SK-N-SH treated with all-trans-retinoic acid at 6 μM for 48 hours (cell line): ENCODE results near the gene DLG1.

Experiments used
- PATZ1 ChIP-seq: fragments of 250-450 bp; sonication (Bioruptor Pico); IDR thresholded peaks from 2 replicates; pipeline ENCODE4 v1.8.0; 2020; ENCODE audit warnings: mild to moderate bottlenecking, moderate library complexity, borderline replicate concordance
- TSHZ2 ChIP-seq: fragments of 250-450 bp; sonication (Bioruptor Pico); IDR thresholded peaks from 2 replicates; pipeline ENCODE4 v1.5.0; 2020; ENCODE audit warnings: mild to moderate bottlenecking, moderate library complexity
- ZNF565 ChIP-seq: fragments of 450-650 bp; formaldehyde crosslinking; conservative IDR thresholded peaks from 2 replicates; pipeline ENCODE4 v1.5.0; 2020; ENCODE audit warnings: low read depth, mild to moderate bottlenecking, moderate library complexity

- TF ChIP-seq TSHZ2 (CRISPR knock-in tag) (peak; percentile 81; the same call in 1 of the 2 replicates), PATZ1 (CRISPR knock-in tag) (peak; percentile 66; the same call in 1 of the 2 replicates), ZNF565 (CRISPR knock-in tag) (0 out of 2 replicates have a peak, but pooled peaks have one; percentile 25)
Measured at GRCh38 chr3:197171481-197172067, 126.8 kb downstream of the DLG1 start.
